COLO668 (cell line): Measurements from ENCODE around the gene ADK.
"Not testable (repeated sequence)": the region's sequence is repeated elsewhere in the genome, so short reads cannot be mapped to it uniquely, and the experiment has no call there.

Experiments used
- DNase-seq: peaks from one replicate; lab custom pipeline; 2025; ENCODE audit not compliant: unreplicated experiment; lab: John Stamatoyannopoulos, UW

The ADK gene

DNA sequence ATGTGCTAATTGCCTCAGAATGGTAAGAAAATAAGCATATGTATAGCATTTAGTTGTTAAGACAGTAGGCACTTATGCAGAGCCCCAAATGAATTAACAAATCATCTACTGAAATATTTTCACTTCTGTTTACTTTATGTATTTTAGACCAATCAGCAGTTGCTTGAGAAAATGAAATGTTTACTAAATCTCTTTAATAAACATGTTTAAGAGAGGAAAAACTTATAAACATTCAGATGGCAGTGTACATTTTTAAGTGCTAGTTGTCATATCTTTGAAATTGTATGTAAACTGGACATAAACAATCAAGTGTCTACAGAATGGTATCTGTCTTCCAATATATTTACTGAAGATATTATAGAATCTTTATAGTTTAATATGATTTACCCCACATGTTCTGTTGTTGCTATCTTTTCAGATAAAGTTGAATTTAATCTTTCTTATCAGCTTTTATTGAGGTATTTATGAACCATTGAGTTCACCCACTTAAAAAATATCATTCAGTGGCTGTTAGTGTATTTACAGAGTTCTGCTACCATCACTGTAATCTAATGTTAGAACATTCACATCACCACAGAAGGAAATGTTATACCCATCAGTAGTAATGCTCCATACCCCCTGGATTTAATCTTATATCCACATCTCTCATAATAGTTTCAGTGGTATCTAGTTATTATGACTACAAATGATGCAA is 264.3 kb downstream of the ADK start:
- no peak for DNase-seq

DNA sequence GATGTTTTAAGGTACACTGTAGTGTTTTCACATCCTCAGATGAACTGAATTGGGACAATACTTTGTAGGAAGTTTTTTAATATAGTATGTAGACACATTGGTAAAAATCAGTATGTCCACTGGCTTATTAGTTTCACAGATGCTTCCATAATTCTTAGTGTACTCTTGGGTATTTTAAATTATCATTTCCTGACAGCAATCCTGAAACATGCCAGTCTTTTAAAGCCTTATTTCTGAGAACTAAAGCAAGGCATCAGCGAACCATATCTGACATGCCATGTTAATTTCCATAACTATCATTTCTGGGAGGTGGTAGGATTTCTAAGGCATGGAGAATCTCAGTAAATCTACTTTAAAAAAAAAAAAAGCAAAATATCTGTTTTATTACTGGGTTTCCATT is 266.4 kb downstream of the ADK start:
- no peak for DNase-seq

DNA sequence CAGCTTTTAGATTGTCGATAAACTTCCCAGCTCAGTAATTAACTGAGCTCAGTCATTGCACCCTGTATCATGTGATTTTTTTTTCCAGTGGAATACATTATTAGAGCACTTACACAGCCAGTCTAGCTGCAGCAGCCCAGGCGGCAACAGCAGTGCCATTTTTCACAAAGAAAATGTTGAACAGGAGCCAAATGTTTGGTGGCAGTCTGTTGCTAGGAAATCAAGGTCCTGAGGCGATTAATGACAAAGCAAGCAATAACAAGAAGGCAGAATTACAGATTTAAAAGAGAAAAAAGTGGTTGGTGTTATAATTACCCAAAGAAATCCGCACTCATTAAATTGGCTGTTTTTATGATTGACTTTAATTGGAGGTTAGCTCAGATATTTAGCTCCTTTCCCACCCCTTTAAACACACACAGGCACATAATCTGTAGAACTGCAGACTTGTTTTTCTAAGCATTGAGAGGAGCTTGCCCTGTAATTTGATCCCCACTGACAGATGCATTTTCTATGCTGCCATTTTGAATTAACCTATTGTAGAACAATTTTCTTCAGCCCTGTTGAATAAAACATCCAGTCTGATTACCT is 267.4 kb downstream of the ADK start:
- DNase-seq: peak; percentile 59

DNA sequence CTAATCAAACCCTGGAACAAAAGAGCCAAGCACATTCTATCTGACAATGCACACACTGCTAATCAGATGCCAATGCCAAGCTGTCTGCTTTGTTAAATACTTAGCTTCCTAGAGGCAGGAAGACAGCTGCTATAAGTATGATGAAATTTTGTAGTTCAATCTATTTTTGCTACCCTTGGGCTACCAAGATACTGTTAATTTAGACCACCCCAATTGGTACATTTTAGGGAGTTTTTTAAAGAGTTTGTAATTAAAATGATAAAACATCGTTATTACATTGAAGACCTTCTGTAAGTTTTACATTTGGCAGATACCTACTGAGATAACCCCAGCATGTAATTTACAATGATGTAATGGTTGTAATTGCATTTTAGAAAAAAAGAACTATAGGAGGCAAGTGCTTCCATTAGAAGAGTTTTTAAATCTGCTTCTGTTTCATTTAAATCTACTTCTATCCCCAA is 268.5 kb downstream of the ADK start:
- peak; percentile 1 for DNase-seq

DNA sequence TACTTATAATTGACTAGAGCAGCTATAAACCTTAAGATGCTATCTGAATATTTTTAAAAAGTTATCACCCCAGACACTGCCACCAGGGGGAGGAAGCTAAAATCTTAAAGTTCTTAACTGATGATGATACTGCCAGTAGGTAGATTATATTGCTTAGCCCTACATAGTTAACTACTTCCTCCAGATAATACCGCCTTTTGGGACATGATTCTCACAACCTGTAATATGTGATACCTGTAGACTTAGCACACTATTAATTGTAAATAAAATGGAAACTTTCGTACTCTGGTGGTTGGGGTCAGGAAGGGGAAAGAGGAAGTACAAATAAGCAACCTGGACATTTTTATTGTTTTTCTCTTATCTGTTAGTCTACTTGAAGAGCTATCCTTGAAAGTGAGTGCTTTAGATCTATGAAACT is 268.9 kb downstream of the ADK start:
- DNase-seq: no peak

DNA sequence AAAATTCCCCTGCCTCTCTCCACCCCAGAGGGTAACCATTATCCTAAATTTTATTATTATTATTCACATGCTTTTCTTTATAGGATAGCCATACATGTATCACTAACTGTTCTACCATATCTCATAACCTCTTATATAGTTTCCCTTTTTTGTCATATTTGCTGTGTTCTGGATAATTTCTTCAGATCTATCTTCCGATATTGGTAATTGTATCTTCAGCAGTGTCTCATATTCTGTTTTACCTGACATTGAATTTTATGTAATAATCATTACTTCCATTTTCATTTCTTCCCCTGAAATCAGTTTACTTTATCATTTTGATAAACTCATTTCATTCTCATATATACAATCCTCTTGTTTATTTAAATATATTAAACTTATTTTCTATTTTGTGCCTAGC is 273.5 kb downstream of the ADK start:
- no peak for DNase-seq

DNA sequence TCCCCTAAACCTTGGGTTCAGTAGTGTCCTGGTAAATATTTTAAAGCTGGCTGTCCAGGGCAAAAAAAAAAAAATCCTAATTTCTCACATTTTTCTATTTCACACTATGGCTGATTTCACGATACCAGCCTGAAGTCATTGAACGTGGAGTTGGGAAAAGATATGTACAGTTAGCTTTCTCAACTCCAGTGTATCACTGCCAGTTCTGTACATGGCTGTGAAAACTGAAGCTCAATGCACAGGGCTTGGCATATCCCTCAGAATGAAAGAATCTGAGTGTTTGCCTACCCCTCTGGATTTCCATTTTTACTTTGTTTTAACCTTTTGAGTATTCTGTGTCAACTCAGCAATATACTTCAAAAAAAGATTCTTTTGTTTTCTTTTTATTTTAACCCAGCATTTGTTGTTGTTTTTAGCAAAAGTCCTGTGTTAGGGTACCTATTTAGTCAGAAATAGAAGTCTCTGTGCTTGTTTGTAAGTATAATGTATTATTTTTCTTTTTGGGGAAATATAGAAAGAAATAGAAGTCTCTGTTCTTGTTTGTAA is 274.5 kb downstream of the ADK start:
- no peak for DNase-seq

DNA sequence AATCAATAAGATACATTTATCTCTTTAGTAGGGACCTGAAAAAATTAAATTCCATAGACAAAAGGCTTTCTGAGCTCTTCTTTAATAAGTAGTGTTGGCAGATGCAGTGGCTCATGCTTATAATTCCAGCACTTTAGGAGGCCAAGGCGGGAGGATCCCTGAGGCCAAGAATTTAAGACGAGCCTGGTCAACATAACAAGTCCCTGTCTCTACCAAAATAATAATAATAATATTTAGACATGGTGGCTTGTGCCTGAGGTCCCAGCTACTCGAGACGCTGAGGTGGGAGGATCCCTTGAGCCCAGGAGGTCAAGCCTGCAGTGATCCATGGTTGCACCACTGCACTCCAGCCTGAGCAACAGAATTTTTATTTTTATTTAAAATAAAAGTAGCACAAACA is 280.8 kb downstream of the ADK start:
- DNase-seq: no peak

DNA sequence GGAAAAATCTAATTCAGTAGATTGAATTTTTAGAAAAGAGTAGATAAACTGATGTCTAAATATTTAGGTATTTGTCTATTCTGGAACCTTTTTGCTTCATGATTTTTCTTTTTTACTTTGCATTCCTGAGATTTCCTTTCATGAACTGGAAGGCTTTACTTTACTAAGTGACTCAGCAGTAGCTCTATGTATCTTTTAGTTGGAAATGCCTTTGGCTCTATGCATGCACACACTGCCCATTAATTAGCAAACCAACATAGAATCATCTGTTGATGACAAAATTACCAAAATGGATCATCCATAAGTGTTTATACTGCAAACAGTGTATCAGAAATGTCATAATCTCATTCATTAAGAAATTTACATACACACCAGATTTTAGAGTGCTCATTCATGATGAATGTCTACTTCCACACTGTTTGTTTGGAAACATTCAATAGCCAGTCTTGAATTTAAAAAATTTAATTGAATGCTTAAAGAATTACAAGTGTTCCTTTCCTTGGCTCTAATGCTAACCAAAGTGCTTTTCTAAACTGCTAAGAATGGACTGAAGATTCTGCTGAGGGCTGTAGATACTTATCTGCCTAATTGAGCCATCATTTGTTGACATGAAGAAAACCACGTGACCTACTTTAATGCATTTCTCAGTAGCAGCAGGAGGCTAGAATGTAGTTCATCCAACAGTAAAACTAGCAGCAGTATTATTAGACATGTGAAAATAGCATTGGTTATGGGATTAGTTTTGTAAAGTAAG is 282.0 kb downstream of the ADK start:
- DNase-seq: no peak

DNA sequence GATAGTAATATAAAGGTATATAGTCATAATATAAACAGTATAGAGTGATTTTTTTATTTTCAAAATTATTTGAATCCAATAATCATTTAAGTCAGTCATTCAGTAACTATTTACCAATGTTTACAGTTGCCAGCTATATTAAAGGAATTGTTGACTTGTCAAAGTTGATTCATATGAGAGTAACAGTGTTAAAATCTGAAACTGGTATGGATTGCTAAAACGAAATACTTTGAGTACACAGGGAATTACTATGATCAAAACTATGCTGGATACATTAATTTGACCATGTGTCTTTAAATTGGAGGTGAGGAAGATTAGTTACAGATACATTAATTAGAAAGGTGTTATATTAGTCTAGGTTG is 282.6 kb downstream of the ADK start:
- DNase-seq: no peak

DNA sequence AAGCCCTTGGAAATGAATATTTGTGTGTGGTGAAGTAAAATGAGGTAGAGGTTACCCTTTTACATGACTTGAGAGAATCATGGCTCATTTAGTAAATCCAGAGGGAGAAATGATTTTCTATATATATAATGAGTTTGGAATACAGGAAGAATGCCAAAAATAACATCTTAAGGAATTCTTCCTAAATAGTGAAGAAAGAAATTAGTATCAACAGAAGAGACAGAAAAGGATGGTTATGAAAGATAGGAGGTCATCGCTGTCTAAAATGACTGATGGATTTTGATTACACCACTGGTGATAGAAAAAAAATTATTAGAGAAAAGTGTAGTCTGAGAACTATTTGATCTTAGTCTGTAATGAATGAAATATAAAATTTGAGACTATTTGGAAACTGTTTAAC is 283.0 kb downstream of the ADK start:
- DNase-seq: no peak

DNA sequence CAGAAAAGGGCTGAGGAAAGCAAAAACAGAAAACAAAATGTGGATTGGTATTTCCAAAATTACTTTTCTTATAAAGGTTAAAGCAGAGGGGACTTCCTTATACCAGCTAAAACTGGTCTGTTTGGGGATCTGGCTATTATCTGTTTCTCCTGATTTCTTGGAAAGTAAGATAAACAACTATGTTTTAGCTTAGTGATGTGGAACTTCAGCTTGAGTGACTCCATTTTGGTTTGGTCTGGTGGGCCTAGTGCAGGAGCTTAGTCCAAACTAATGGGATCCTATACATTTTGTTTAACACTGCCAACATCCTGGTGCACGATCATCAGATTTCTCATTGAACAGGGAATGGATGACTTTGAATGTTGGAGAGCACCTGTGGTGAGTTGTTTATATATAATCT is 283.5 kb downstream of the ADK start:
- DNase-seq: no peak

DNA sequence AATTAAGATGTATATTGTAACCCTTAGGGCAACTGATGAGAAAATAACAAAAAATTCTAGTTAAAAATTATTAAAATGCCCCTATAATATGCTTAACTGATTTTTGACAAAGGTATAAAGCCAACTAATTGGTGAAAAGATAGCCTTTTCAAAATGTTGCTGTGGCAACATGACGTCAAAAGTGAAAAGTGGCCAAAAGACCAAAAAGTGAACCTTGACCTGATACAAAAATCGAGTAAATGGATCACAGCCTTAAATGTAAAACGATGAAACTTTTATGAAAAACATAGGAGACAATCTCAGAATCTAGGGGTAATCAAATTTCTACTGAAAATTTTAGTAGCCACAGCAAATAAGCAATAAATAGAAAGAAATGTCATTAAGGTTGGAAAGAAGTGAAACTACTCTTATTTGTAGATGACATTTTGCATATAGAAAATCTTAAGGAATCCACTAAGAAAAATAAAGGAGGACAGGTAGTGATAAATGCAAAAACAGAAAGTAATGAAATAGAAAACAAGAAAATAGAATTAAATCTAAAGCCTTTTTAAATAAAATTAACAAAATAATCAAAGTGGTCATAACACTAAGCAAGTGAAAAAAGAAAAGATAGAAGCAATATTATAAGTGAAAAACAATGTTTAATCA is 285.6 kb downstream of the ADK start:
- no peak for DNase-seq

DNA sequence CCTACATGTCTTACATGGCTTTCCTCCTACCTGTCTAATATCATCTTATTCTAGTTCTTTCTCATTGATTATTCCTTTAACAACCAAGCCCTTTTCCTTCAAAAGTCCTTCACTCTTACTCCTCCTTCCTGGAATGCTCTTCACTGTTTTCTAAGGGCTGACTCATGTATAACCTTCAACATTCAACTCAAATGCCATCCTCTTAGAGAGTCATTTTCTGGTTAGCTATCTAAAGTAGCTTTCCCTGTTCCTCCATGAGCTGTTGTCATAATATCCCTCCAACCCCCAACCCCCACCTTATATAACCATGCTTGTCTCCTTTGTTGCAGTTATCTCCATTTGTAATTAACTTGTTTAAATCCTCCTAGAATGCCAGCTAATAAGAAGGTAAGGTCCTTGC is 286.8 kb downstream of the ADK start:
- no peak for DNase-seq

DNA sequence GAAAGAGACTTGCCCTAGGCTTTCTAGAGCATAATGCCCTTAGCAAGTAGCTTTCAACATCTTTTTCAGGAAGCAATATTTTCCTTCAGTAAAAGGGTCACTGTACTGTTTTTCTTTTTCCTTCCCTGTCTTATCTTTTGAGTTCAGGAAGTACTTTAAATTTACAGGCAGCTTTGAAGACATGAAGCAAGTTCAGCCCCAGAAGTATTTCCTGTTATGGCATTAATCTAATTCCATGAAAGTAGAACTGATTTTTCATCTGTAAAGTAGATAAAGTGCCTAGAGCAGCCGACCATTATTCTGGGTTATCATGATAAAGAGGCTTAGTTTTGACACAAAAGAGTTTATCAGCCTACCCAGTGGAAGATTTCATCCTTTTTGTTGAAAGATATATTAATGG is 288.2 kb downstream of the ADK start:
- no peak for DNase-seq

DNA sequence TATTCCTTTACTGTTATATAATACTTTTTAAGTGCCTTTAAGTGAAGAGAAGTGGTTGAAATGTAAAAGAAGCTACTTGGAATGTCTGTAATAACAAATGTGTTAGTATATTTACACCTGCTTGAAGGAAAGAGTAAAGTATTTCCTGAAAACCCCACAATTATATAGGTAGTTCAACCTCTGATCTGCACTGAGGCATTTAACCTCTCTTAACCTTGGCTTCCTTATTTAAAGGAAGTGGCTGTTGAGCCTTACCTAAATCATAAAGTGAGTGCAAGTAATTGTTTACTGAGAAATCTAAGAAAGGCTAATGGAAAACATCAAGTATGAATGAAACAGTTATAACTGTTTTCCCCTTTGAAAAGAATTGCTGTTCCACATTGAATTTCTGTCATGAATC is 294.5 kb downstream of the ADK start:
- no peak for DNase-seq

DNA sequence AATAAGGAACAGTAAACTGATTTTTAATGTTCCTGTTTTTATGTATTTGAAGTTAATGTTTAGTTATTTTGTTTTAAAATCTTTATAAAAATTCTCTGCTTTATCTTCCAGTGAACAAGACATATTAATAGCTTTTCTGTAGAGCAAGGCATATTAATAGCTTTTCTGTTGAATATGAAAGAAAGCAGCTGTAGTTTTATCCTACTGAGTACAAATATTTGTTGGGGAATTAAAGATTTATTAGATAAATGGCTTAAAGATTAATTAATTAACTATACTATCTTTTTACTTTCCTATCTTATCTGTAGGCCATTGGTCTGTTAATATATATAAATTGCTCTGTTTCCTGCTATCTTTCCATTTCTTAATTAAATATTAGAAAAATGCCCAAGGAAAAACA is 299.6 kb downstream of the ADK start:
- DNase-seq: no peak

DNA sequence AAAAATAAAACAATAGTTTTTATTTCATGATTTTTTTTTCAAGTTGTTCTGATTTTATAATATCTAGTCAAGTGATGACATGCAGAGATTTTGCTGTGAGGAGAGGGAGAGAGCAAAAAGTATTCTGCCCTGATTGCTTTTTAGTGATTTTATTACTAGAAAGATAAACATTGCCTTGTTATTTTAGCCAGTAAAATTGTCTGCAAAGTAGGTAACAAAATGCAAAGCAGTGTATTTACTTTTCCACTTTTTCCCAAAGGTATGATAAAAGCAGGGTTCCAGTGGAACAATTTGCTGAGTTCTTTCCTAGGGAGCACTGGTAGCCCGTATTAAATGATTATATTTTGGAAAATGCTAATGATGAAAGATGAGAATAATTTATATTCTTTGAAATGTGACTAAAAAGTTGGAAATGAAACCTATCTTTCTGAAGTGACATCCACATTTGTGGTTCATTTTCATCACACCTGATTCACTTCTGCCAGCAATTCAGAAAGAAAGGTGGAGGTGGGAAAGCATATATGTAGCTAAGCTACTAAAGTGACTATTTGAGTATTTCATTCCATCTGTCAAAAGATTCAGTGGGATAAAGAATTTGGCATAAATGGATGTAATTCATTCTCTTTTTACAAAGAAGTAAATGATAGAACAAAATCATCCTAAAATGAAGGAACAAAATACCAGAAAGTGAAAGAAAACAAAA is 300.3 kb downstream of the ADK start:
- DNase-seq: no peak

DNA sequence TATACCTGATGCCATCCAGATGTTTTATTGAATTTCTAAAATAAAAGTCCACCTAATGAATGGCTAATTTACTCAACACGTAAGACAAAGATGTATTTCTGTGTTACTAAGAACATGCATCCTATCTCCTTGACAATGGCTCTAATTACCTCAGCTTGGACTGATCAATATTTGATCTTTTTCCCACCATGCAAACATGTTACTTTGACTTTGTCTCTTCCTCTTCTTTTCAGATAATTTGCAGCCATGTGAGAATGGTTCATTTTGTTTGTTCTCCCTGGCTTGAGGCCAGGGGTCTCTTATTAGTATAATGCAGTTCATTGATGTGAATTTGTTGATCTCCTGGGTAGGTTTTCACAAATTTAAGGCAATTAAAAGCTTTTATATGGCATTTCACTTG is 302.1 kb downstream of the ADK start:
- DNase-seq: no peak

DNA sequence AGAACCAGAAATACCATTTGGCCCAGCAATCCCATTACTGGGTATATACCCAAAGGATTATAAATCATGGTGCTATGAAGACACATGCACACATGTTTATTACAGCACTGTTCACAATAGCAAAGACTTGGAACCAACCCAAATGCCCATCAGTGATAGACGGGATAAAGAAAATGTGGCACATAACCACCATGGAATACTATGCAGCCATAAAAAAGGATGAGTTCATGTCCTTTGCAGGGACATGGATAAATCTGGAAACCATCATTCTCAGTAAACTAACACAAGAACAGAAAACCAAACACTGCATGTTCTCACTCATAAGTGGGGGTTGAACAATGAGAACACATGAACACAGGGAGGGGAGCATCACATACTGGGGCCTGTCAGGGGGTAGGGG is 306.5 kb downstream of the ADK start:
- DNase-seq: not testable (repeated sequence)

DNA sequence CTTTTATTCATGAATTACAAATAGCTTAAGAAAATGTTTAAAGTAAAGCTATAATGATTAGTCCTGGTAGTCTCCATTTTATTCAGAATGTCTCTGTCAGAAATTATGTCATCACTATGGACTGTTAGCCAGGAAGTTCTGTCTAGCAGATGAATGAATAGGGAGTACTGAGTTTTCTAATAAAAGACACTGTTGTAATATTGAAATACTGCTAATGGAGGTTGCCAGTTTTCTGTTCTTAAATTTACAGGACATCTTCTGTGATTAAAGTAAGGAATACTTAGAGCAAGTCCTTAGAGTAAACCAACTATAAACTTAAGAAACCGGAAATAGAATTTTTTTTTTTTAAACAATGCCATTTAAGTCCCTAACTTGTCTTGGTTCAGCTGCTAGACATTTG is 309.8 kb downstream of the ADK start:
- no peak for DNase-seq
